PFSK-1 (cell line): ENCODE measurements around the gene TAS2R7.

Experiments
- POLR2AphosphoS5 ChIP-seq: IDR thresholded peaks from 2 replicates; pipeline ENCODE4 v1.6.1; 2012; ENCODE audit warnings: low read depth, mild to moderate bottlenecking, control low read depth, low read length, moderate library complexity
- REST ChIP-seq, 2 experiments: IDR thresholded peaks; 2 replicates each; pipeline versions ENCODE4 v1.6.1 to v1.8.0; 2011 to 2012; ENCODE audit warnings: low read depth in 2 of 2, low read length in 2 of 2, control low read depth in 1 of 2, inconsistent platforms in 1 of 2, mild to moderate bottlenecking in 1 of 2, moderate library complexity in 1 of 2; ENCODE audit not compliant: insufficient read depth in 1 of 2

GRCh38 chr12:10811883-10812536 is 9.6 kb upstream of the TAS2R7 start:
- TF ChIP-seq POLR2AphosphoS5: no peak
- no peak for TF ChIP-seq REST (IDR thresholded peaks at IDR 0.05; ENCODE audit: insufficient read depth in 1 of 2, low read depth in 2 of 2, low read length in 2 of 2)
